Measurements from ENCODE around the gene MAML3.
A peak's percentile ranks its signal among the peaks of the same experiment; 100 is the strongest.
"Not testable (repeated sequence)": the region's sequence is repeated elsewhere in the genome, so short reads cannot be mapped to it uniquely, and the experiment has no call there.

Gene MAML3

GRCh38 chr4:139700568-139700967, 453.4 kb downstream of the MAML3 start:
- DNase-seq, result no peak

GRCh38 chr4:139698167-139698925, 455.6 kb downstream of the MAML3 start:
- DNase-seq, result not testable (repeated sequence)

- no peak for DNase-seq
Measured at GRCh38 chr4:139696491-139696890, 457.5 kb downstream of the MAML3 start.

- DNase-seq, result no peak
Measured at GRCh38 chr4:139694522-139695107, 459.4 kb downstream of the MAML3 start.

- no peak for DNase-seq
Measured at GRCh38 chr4:139692309-139693012, 461.5 kb downstream of the MAML3 start.

GRCh38 chr4:139690419-139690818, 463.6 kb downstream of the MAML3 start:
- no peak for DNase-seq

GRCh38 chr4:139689093-139689722, 464.8 kb downstream of the MAML3 start:
- no peak for DNase-seq

GRCh38 chr4:139686988-139687387, 467.0 kb downstream of the MAML3 start:
- no peak for DNase-seq

- no peak for DNase-seq
Measured at GRCh38 chr4:139686130-139686529, 467.9 kb downstream of the MAML3 start.

GRCh38 chr4:139685180-139685579, 468.8 kb downstream of the MAML3 start:
- no peak for DNase-seq

GRCh38 chr4:139684351-139684750, 469.6 kb downstream of the MAML3 start:
- no peak for DNase-seq

GRCh38 chr4:139682741-139683151, 471.2 kb downstream of the MAML3 start:
- peak; percentile 41 for DNase-seq

GRCh38 chr4:139682309-139682708, 471.7 kb downstream of the MAML3 start:
- DNase-seq, result no peak

- peak; percentile 36 for DNase-seq
Measured at GRCh38 chr4:139676913-139677585, 476.9 kb downstream of the MAML3 start.

- no peak for DNase-seq
Measured at GRCh38 chr4:139676365-139676764, 477.6 kb downstream of the MAML3 start.

GRCh38 chr4:139675651-139676050, 478.3 kb downstream of the MAML3 start:
- no peak for DNase-seq

GRCh38 chr4:139674875-139675550, 479.0 kb downstream of the MAML3 start:
- DNase-seq, result no peak

GRCh38 chr4:139672732-139673131, 481.3 kb downstream of the MAML3 start:
- no peak for DNase-seq

GRCh38 chr4:139672215-139672614, 481.8 kb downstream of the MAML3 start:
- no peak for DNase-seq

- no peak for DNase-seq
Measured at GRCh38 chr4:139670775-139671174, 483.2 kb downstream of the MAML3 start.

GRCh38 chr4:139669890-139670289, 484.1 kb downstream of the MAML3 start:
- DNase-seq, result no peak

- no peak for DNase-seq
Measured at GRCh38 chr4:139669335-139669734, 484.6 kb downstream of the MAML3 start.
